Measurements from ENCODE around the gene KLF15. TPM values are rescaled to one million over a fixed set of nuclear protein-coding genes. Genes with fewer than 3 reads are reported as not detected.

KLF15 gene
- total and polyA plus RNA-seq, 2 of the 8 experiments (the other 6 are each of a cell fraction or from before 2014, with no cell fraction given): 15.7 to 19.5 TPM

GRCh38 chr3:126377211-126377610 is 20.0 kb upstream of the KLF15 start (continued):
- TF ChIP-seq BCL11A (IDR thresholded peaks at IDR 0.05; ENCODE audit: low read depth in 2 of 2, low read length in 2 of 2): no peak
- TF ChIP-seq JUN (IDR thresholded peaks at IDR 0.05; ENCODE audit: low read depth, low read length): no peak
- TF ChIP-seq, protein P1, sequence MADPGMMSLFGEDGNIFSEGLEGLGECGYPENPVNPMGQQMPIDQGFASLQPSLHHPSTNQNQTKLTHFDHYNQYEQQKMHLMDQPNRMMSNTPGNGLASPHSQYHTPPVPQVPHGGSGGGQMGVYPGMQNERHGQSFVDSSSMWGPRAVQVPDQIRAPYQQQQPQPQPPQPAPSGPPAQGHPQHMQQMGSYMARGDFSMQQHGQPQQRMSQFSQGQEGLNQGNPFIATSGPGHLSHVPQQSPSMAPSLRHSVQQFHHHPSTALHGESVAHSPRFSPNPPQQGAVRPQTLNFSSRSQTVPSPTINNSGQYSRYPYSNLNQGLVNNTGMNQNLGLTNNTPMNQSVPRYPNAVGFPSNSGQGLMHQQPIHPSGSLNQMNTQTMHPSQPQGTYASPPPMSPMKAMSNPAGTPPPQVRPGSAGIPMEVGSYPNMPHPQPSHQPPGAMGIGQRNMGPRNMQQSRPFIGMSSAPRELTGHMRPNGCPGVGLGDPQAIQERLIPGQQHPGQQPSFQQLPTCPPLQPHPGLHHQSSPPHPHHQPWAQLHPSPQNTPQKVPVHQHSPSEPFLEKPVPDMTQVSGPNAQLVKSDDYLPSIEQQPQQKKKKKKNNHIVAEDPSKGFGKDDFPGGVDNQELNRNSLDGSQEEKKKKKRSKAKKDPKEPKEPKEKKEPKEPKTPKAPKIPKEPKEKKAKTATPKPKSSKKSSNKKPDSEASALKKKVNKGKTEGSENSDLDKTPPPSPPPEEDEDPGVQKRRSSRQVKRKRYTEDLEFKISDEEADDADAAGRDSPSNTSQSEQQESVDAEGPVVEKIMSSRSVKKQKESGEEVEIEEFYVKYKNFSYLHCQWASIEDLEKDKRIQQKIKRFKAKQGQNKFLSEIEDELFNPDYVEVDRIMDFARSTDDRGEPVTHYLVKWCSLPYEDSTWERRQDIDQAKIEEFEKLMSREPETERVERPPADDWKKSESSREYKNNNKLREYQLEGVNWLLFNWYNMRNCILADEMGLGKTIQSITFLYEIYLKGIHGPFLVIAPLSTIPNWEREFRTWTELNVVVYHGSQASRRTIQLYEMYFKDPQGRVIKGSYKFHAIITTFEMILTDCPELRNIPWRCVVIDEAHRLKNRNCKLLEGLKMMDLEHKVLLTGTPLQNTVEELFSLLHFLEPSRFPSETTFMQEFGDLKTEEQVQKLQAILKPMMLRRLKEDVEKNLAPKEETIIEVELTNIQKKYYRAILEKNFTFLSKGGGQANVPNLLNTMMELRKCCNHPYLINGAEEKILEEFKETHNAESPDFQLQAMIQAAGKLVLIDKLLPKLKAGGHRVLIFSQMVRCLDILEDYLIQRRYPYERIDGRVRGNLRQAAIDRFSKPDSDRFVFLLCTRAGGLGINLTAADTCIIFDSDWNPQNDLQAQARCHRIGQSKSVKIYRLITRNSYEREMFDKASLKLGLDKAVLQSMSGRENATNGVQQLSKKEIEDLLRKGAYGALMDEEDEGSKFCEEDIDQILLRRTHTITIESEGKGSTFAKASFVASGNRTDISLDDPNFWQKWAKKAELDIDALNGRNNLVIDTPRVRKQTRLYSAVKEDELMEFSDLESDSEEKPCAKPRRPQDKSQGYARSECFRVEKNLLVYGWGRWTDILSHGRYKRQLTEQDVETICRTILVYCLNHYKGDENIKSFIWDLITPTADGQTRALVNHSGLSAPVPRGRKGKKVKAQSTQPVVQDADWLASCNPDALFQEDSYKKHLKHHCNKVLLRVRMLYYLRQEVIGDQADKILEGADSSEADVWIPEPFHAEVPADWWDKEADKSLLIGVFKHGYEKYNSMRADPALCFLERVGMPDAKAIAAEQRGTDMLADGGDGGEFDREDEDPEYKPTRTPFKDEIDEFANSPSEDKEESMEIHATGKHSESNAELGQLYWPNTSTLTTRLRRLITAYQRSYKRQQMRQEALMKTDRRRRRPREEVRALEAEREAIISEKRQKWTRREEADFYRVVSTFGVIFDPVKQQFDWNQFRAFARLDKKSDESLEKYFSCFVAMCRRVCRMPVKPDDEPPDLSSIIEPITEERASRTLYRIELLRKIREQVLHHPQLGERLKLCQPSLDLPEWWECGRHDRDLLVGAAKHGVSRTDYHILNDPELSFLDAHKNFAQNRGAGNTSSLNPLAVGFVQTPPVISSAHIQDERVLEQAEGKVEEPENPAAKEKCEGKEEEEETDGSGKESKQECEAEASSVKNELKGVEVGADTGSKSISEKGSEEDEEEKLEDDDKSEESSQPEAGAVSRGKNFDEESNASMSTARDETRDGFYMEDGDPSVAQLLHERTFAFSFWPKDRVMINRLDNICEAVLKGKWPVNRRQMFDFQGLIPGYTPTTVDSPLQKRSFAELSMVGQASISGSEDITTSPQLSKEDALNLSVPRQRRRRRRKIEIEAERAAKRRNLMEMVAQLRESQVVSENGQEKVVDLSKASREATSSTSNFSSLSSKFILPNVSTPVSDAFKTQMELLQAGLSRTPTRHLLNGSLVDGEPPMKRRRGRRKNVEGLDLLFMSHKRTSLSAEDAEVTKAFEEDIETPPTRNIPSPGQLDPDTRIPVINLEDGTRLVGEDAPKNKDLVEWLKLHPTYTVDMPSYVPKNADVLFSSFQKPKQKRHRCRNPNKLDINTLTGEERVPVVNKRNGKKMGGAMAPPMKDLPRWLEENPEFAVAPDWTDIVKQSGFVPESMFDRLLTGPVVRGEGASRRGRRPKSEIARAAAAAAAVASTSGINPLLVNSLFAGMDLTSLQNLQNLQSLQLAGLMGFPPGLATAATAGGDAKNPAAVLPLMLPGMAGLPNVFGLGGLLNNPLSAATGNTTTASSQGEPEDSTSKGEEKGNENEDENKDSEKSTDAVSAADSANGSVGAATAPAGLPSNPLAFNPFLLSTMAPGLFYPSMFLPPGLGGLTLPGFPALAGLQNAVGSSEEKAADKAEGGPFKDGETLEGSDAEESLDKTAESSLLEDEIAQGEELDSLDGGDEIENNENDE (IDR thresholded peaks at IDR 0.05; ENCODE audit: insufficient replicate concordance, low read length): no peak
- no peak for TF ChIP-seq MAFK (IDR thresholded peaks at IDR 0.05; ENCODE audit: low read depth, low read length)
- TF ChIP-seq SP2 (IDR thresholded peaks at IDR 0.05; ENCODE audit: low read length): no peak

Measured in H1 (cell line).